Trophoblast cell (in vitro differentiated cells and primary cell): ENCODE results near the gene GUCA2A.
A peak's percentile ranks its signal among the peaks of the same experiment; 100 is the strongest.

Experiments
- DNase-seq, 2 donors: peaks; one replicate each; pipeline ENCODE4 v3.0.0-alpha.2; 2016
- H2AFZ ChIP-seq: 2 replicates; pipeline ENCODE4 v1.6.1; 2013; ENCODE audit warnings: low read length, moderate library complexity, mild to moderate bottlenecking; ENCODE audit not compliant: insufficient read depth, poor library complexity
- H2AK5ac ChIP-seq: 2 replicates; pipeline ENCODE4 v1.6.1; 2013; ENCODE audit warnings: mild to moderate bottlenecking, low read length
- H2BK120ac ChIP-seq: 2 replicates; pipeline ENCODE4 v1.6.1; 2013; ENCODE audit warnings: low read length, mild to moderate bottlenecking, moderate library complexity; ENCODE audit not compliant: insufficient read depth, poor library complexity
- H2BK12ac ChIP-seq: 2 replicates; pipeline ENCODE4 v1.6.1; 2013; ENCODE audit warnings: mild to moderate bottlenecking, low read length, moderate library complexity
- H2BK5ac ChIP-seq: 2 replicates; pipeline ENCODE4 v1.6.1; 2013; ENCODE audit warnings: low read length, low read depth, moderate library complexity, mild to moderate bottlenecking; ENCODE audit not compliant: poor library complexity
- H3K14ac ChIP-seq: 2 replicates; pipeline ENCODE4 v1.6.1; 2013; ENCODE audit warnings: mild to moderate bottlenecking, low read length
- H3K18ac ChIP-seq: 2 replicates; pipeline ENCODE4 v1.6.1; 2013; ENCODE audit warnings: mild to moderate bottlenecking, low read length
- H3K23ac ChIP-seq: 2 replicates; pipeline ENCODE4 v1.6.1; 2013; ENCODE audit warnings: low read length
- H3K27ac ChIP-seq: 2 replicates; pipeline ENCODE4 v1.5.1; 2013; ENCODE audit warnings: low read depth, mild to moderate bottlenecking, inconsistent platforms, low read length, moderate library complexity
- H3K27me3 ChIP-seq: 2 replicates; pipeline ENCODE4 v1.6.1; 2013; ENCODE audit warnings: inconsistent platforms, mild to moderate bottlenecking, low read length, moderate library complexity; ENCODE audit not compliant: insufficient read depth
- H3K36me3 ChIP-seq, 2 experiments: 1 replicate in 1 of 2; 2 replicates in 1 of 2; pipeline ENCODE4 v1.6.1; 2013; ENCODE audit warnings: low read length in 2 of 2, mild to moderate bottlenecking in 2 of 2, moderate library complexity in 1 of 2; ENCODE audit not compliant: insufficient read depth in 2 of 2, control insufficient read depth in 1 of 2
- H3K4ac ChIP-seq: 2 replicates; pipeline ENCODE4 v1.6.1; 2013; ENCODE audit warnings: low read depth, mild to moderate bottlenecking, low read length, moderate library complexity
- H3K4me1 ChIP-seq, 2 experiments: 1 replicate in 1 of 2; 2 replicates in 1 of 2; pipeline ENCODE4 v1.6.1; 2013; ENCODE audit warnings: low read length in 2 of 2, mild to moderate bottlenecking in 2 of 2, moderate library complexity in 1 of 2; ENCODE audit not compliant: insufficient read depth in 2 of 2, control insufficient read depth in 1 of 2
- H3K4me2 ChIP-seq: 2 replicates; pipeline ENCODE4 v1.6.1; 2013; ENCODE audit warnings: inconsistent platforms, mild to moderate bottlenecking, low read length, moderate library complexity
- H3K4me3 ChIP-seq: 2 replicates; pipeline ENCODE4 v1.5.1; 2013; ENCODE audit warnings: mild to moderate bottlenecking, low read depth, low read length, inconsistent platforms
- H3K79me1 ChIP-seq: one replicate; pipeline ENCODE4 v1.6.1; 2013; ENCODE audit warnings: low read length
- H3K79me2 ChIP-seq: 2 replicates; pipeline ENCODE4 v1.6.1; 2013; ENCODE audit warnings: low read length, mild to moderate bottlenecking; ENCODE audit not compliant: control insufficient read depth, insufficient read depth, poor library complexity
- H3K9ac ChIP-seq: 2 replicates; pipeline ENCODE4 v1.6.1; 2013; ENCODE audit warnings: mild to moderate bottlenecking, low read length
- H3K9me3 ChIP-seq: 2 replicates; pipeline ENCODE4 v1.6.1; 2013; ENCODE audit warnings: low read depth, mild to moderate bottlenecking, control low read depth, inconsistent platforms, low read length; ENCODE audit not compliant: insufficient read depth
- H4K12ac ChIP-seq: 2 replicates; pipeline ENCODE4 v1.6.1; 2013; ENCODE audit warnings: low read depth, mild to moderate bottlenecking, low read length, moderate library complexity
- H4K8ac ChIP-seq: 2 replicates; pipeline ENCODE4 v1.6.1; 2013; ENCODE audit warnings: low read depth, mild to moderate bottlenecking, low read length, moderate library complexity
- H4K91ac ChIP-seq: one replicate; pipeline ENCODE4 v1.6.1; 2013; ENCODE audit warnings: low read depth, mild to moderate bottlenecking, low read length, moderate library complexity
- whole genome bisulfite sequencing: extraction: QIAGEN DNeasy Blood & Tissue Kit; methylation state at CpG from one replicate; pipeline ENCODE4 v1.1.7; 2013; ENCODE audit warnings: missing lambda C conversion rate; ENCODE audit not compliant: insufficient read length, insufficient coverage; ENCODE audit errors: extremely low coverage; 5-methylcytosine and 5-hydroxymethylcytosine counted together

Gene GUCA2A

GRCh38 chr1:42186152-42186551 lies 21.6 kb upstream of the GUCA2A start:
- Histone ChIP-seq H3K14ac (no peak overlapping the region), H4K12ac (no peak overlapping the region), H2AK5ac (no peak overlapping the region), H3K9ac (no peak overlapping the region), H3K79me2 (no peaks in the 10 kb centered on the region), H2BK5ac (no peak overlapping the region), H4K8ac (no peak overlapping the region), H3K27ac (peak overlapping the region; percentile 3), H3K4me2 (no peak overlapping the region), H3K23ac (no peak overlapping the region), H4K91ac (no peak overlapping the region), H3K36me3 (peaks cover under 1 to 7% of the 10 kb centered on the region in 2 experiments), H3K4me1 (peaks cover 8 to 12% of the 10 kb centered on the region in 2 experiments), H3K79me1 (peaks cover 2% of the 10 kb centered on the region), H2BK120ac (no peak overlapping the region), H3K4me3 (no peak overlapping the region), H2AFZ (no peak overlapping the region), H2BK12ac (no peak overlapping the region), H3K18ac (no peak overlapping the region), H3K9me3 (no peaks in the 10 kb centered on the region), H3K27me3 (no peaks in the 10 kb centered on the region), H3K4ac (no peak overlapping the region)
- WGBS: no CpG with 5 or more reads among the region's 3 CpGs
- no peak for DNase-seq

DNA sequence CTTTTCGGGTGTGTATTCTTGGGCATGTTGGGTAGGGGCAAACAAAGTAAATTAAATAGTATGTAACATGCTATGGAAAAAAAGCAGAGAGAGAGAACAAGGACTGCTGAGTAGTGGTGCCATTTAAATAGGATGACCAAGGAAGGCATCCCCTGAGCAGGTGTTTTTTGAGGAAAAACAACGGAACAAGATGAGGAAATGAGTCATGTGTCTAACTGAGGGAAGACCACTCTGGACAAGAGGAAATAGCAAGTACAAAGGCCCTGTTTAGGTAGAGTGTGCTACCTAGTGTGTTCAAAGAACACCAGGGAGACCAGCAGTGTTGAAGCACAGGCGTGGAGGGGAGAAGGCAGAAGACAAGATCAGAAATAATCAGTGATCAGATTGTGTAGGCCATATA lies 20.1 kb upstream of the GUCA2A start:
- no peaks in the 10 kb centered on the region for H3K27me3 ChIP-seq
- WGBS: no CpG with 5 or more reads among the region's 3 CpGs
- H3K9ac ChIP-seq: no peak overlapping the region
- H3K14ac ChIP-seq: no peak overlapping the region
- DNase-seq: no peak
- no peaks in the 10 kb centered on the region for H3K79me2 ChIP-seq
- peaks cover 0 to 6% of the 10 kb centered on the region in 2 experiments for H3K36me3 ChIP-seq
- H4K8ac ChIP-seq: no peak overlapping the region
- H3K4me3 ChIP-seq: no peak overlapping the region
- no peak overlapping the region for H2AK5ac ChIP-seq
- peak overlapping the region; percentile 24 for H2BK12ac ChIP-seq
- H3K27ac ChIP-seq: no peak overlapping the region
- H4K12ac ChIP-seq: no peak overlapping the region
- no peak overlapping the region for H3K4me2 ChIP-seq
- no peak overlapping the region for H3K18ac ChIP-seq
- H3K9me3 ChIP-seq: no peaks in the 10 kb centered on the region
- H3K23ac ChIP-seq: no peak overlapping the region
- H2AFZ ChIP-seq: no peak overlapping the region
- no peak overlapping the region for H2BK5ac ChIP-seq
- H3K4ac ChIP-seq: no peak overlapping the region
- H3K79me1 ChIP-seq: peaks cover 2% of the 10 kb centered on the region
- H4K91ac ChIP-seq: no peak overlapping the region
- H2BK120ac ChIP-seq: no peak overlapping the region
- H3K4me1 ChIP-seq: peaks cover 13 to 17% of the 10 kb centered on the region in 2 experiments

- WGBS: no CpG with 5 or more reads among the region's 6 CpGs
- H4K8ac ChIP-seq: no peak overlapping the region
These were observed 19.4 kb upstream of the GUCA2A start for GRCh38 chr1:42183957-42184268.

GRCh38 chr1:42183210-42183956 lies 18.8 kb upstream of the GUCA2A start:
- Histone ChIP-seq H3K18ac (peak overlapping the region; percentile 51), H3K4me2 (no peak overlapping the region), H2BK12ac (no peak overlapping the region), H3K23ac (no peak overlapping the region), H4K91ac (no peak overlapping the region), H2AFZ (no peak overlapping the region), H3K4me3 (no peak overlapping the region), H3K79me2 (no peaks in the 10 kb centered on the region), H2AK5ac (no peak overlapping the region), H3K27ac (no peak overlapping the region), H3K9ac (no peak overlapping the region), H2BK120ac (peak overlapping the region; percentile 36), H3K9me3 (no peaks in the 10 kb centered on the region), H3K4me1 (peaks cover 14 to 19% of the 10 kb centered on the region in 2 experiments), H4K12ac (no peak overlapping the region), H4K8ac (no peak overlapping the region), H3K4ac (no peak overlapping the region), H3K14ac (no peak overlapping the region), H3K36me3 (peaks cover 0 to 6% of the 10 kb centered on the region in 2 experiments), H2BK5ac (no peak overlapping the region), H3K79me1 (peaks cover 4% of the 10 kb centered on the region), H3K27me3 (no peaks in the 10 kb centered on the region)
- no CpG with 5 or more reads among the region's 7 CpGs for WGBS
- peak in 1 of 2 donors; percentile 76 for DNase-seq

More at GRCh38 chr1:42183957-42184268, 19.4 kb upstream of the GUCA2A start:
- DNase-seq: peak; percentile 61 to 71
- no peak overlapping the region for H3K4me2 ChIP-seq
- H2BK12ac ChIP-seq: peak overlapping the region; percentile 68
- H4K91ac ChIP-seq: no peak overlapping the region
- H3K4me3 ChIP-seq: no peak overlapping the region
- H3K36me3 ChIP-seq: peaks cover 0 to 6% of the 10 kb centered on the region in 2 experiments
- no peaks in the 10 kb centered on the region for H3K27me3 ChIP-seq
- no peaks in the 10 kb centered on the region for H3K79me2 ChIP-seq
- H2BK120ac ChIP-seq: no peak overlapping the region
- H3K9me3 ChIP-seq: no peaks in the 10 kb centered on the region
- H3K27ac ChIP-seq: peak overlapping the region; percentile 51
- H3K18ac ChIP-seq: no peak overlapping the region
- H4K12ac ChIP-seq: no peak overlapping the region
- H3K4ac ChIP-seq: no peak overlapping the region
- no peak overlapping the region for H2AFZ ChIP-seq
- H2BK5ac ChIP-seq: peak overlapping the region; percentile 61
- peaks cover 14 to 19% of the 10 kb centered on the region in 2 experiments for H3K4me1 ChIP-seq
- H2AK5ac ChIP-seq: no peak overlapping the region
- H3K23ac ChIP-seq: no peak overlapping the region
- H3K14ac ChIP-seq: no peak overlapping the region
- H3K9ac ChIP-seq: no peak overlapping the region
- peaks cover 4% of the 10 kb centered on the region for H3K79me1 ChIP-seq
